Right lobe of liver (tissue), 6 donors: Measurements from ENCODE around the gene ZNF391. TPM values are rescaled to one million over a fixed set of nuclear protein-coding genes. Genes with fewer than 3 reads are reported as not detected.
A peak's percentile ranks its signal among the peaks of the same experiment; 100 is the strongest.

Experiments used
- ATAC-seq, 4 donors: fragments of 200-7000 bp; cut with Tn5 transposase; one replicate each; pipeline ENCODE4 v1.9.1; 2020; ENCODE audit warnings: mild to moderate bottlenecking in 4 of 4, moderate library complexity in 4 of 4
- DNase-seq, 3 donors: peaks; one replicate each; pipeline ENCODE4 v3.0.0-alpha.2; 2020
- H3K27ac ChIP-seq, 3 donors: fragments of 200-600 bp; one replicate each; pipeline ENCODE4 v1.8.0; 2022
- H3K27me3 ChIP-seq, 2 donors: fragments of 200-600 bp; one replicate each; pipeline ENCODE4 v1.8.0; 2022
- H3K36me3 ChIP-seq, 4 donors: fragments of 200-600 bp; sonication (generic) in 1 of 4; one replicate each; pipeline versions ENCODE4 v1.5.1 to v1.8.0; 2017 to 2022; ENCODE audit warnings: control low read depth in 1 of 4
- H3K4me1 ChIP-seq, 4 donors: fragments of 200-600 bp; sonication (generic) in 1 of 4; one replicate each; pipeline versions ENCODE4 v1.5.1 to v1.8.0; 2017 to 2022; ENCODE audit warnings: control low read depth in 1 of 4
- H3K4me3 ChIP-seq, 3 donors: fragments of 200-600 bp; one replicate each; pipeline ENCODE4 v1.8.0; 2022
- H3K9me3 ChIP-seq, 4 donors: fragments of 200-600 bp; sonication (generic) in 1 of 4; one replicate each; pipeline versions ENCODE4 v1.5.1 to v1.8.0; 2017 to 2022; ENCODE audit warnings: control low read depth in 1 of 4
- POLR2A ChIP-seq: fragments of 450-650 bp; IDR thresholded peaks from one replicate; pipeline ENCODE4 v1.6.1; 2017; ENCODE audit warnings: antibody characterized with exemption, mild to moderate bottlenecking
- WGBS: methylation state at CpG from one replicate; pipeline ENCODE4 v1.1.6; 2018; ENCODE audit warnings: low coverage, low lambda C conversion rate; ENCODE audit not compliant: insufficient coverage; ENCODE audit errors: missing lambda C conversion rate; 5-methylcytosine and 5-hydroxymethylcytosine counted together
- intact Hi-C, 2 donors: fragments of 100-400 bp; cut with DNase I; formaldehyde crosslinking; loops; one replicate each; pipeline versions ENCODE4 v1.11.2 to v1.14.1; 2022
- total RNA-seq, 6 experiments: library from RNA; depleted of rRNA in 2 of 6; stranded (reverse); fragments of >200 nt in 2 of 6; fragmentation: NEBNext Ultra II Directional in 3 of 6; extraction: Animal tissue kit (Norgen Biotek cat#: 25700) in 3 of 6; gene quantifications; one replicate each; pipeline versions ENCODE4 v1.1.0 to v1.2.4, GENCODE V29; 2016 to 2023
- TF ChIP-seq, protein P1 (sequence below), 4 donors: fragments of 200-600 bp in 3 of 4; fragments of 450-650 bp in 1 of 4; IDR thresholded peaks; one replicate each; pipeline versions ENCODE4 v1.5.1 to v1.8.0; 2016 to 2022; ENCODE audit warnings: antibody characterized with exemption in 4 of 4, mild to moderate bottlenecking in 2 of 4
- donor health status: DM: no; HTN: yes; CAD: no.
- donor health status: DM: no; HTN: no; CAD: no.
- donor health status: DM: no; HTN: no; CAD: no.
- donor health status: DM: no; HTN: yes; CAD: no.
- donor health status: DM: no; HTN: yes; CAD: no.

The ZNF391 gene
- total RNA-seq, 6 experiments from 2014 or later, result 0.09 to 0.42 (median 0.18) TPM; not detected in 1

DNA sequence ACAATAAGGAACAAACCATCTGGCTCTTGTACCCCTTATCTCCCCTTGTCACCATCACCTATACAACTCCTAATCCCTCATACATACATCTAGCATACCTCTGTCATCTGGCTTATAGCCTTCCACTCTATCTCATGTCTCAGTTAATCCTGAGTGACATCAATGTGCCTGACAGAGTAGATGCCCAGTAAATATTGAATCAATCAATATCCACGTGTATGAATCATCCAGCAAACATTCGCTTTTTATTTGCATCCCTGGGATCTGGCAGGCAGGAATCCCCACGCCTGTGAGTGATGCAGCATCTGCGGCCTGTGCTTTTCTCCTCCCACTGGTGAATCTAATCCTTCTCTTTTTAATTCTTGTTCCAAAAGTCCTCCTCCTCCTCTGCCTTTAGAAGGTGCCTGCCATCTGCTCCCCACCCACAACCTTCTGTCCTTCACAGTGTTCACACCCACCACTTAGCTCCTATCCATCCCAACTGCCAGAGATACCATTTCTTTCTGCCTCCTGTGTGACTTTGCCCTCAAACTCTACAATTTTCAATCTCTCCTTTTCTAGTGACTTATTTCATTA lies 37.6 kb downstream of the ZNF391 start:
- ATAC-seq, result peak in 1 of 4 donors; percentile 28

DNA sequence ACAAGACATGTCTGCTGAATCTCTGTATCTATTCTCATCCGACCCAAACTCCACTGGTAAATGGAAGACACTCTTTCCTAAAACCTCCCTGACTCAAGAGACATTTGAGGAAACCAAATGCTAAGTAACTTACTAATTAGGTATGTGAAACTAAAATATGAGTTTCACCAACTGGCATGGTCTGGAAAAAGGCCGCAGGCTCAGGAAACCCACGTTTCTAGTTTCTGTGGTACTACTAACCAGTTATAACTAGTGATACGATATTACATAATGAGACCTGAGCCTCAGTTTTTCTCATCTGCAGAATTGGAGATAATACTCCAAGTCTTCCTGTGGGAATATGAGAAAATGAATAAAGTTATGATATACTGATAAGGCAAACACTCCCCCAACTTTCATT lies 39.9 kb downstream of the ZNF391 start:
- H3K27ac ChIP-seq, result no peak overlapping the region
- no peaks in the 10 kb centered on the region for H3K27me3 ChIP-seq
- DNase-seq (no peak), ATAC-seq (no peak)
- TF ChIP-seq, protein P1, sequence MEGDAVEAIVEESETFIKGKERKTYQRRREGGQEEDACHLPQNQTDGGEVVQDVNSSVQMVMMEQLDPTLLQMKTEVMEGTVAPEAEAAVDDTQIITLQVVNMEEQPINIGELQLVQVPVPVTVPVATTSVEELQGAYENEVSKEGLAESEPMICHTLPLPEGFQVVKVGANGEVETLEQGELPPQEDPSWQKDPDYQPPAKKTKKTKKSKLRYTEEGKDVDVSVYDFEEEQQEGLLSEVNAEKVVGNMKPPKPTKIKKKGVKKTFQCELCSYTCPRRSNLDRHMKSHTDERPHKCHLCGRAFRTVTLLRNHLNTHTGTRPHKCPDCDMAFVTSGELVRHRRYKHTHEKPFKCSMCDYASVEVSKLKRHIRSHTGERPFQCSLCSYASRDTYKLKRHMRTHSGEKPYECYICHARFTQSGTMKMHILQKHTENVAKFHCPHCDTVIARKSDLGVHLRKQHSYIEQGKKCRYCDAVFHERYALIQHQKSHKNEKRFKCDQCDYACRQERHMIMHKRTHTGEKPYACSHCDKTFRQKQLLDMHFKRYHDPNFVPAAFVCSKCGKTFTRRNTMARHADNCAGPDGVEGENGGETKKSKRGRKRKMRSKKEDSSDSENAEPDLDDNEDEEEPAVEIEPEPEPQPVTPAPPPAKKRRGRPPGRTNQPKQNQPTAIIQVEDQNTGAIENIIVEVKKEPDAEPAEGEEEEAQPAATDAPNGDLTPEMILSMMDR (IDR thresholded peaks at IDR 0.05), result no peak
- TF ChIP-seq POLR2A, result no peak
- no peaks in the 10 kb centered on the region for H3K4me1 ChIP-seq
- 54% methylated on average over 4 of the region's 4 CpGs for WGBS
- no peaks in the 10 kb centered on the region for H3K9me3 ChIP-seq
- H3K4me3 ChIP-seq, result no peak overlapping the region
- intact Hi-C loops, result no loop called here
- no peaks in the 10 kb centered on the region for H3K36me3 ChIP-seq

More for the DNA sequence above, 37.6 kb downstream of the ZNF391 start:
- 17% methylated on average over 2 of the region's 4 CpGs for WGBS
- Histone ChIP-seq H3K27me3 (no peaks in the 10 kb centered on the region), H3K36me3 (no peaks in the 10 kb centered on the region), H3K4me3 (no peak overlapping the region), H3K9me3 (no peaks in the 10 kb centered on the region), H3K27ac (no peak overlapping the region), H3K4me1 (no peaks in the 10 kb centered on the region)
- intact Hi-C loops, result no loop called here
- DNase-seq, result no peak
- no peak for TF ChIP-seq POLR2A
- TF ChIP-seq, protein P1 (IDR thresholded peaks at IDR 0.05), result no peak

DNA sequence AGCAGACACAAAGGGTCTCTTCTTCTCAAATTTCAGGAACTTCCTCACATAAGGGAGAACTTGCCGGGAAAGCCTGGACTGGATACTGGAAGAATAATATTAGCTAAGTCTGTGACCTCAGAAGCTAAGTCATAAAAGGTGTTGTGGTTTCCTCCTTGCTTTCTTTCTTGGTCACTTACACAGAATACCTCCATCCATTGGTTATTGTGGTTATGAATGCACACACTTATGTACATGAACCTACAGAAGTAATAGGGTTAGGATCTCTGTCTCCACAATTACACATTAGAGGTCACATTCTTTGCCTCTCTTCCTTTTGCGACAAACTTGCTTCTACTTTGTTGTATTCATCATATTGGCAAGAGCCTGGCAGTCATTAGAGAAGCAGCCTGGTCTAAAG lies 40.4 kb downstream of the ZNF391 start:
- DNase-seq (no peak), ATAC-seq (no peak)
- H3K4me1 ChIP-seq, result no peaks in the 10 kb centered on the region
- intact Hi-C loops, result no loop called here
- no peaks in the 10 kb centered on the region for H3K9me3 ChIP-seq
- 80% methylated on average over 1 of the region's 2 CpGs for WGBS
- TF ChIP-seq, protein P1 (IDR thresholded peaks at IDR 0.05), result no peak
- TF ChIP-seq POLR2A, result no peak
- no peak overlapping the region for H3K4me3 ChIP-seq
- H3K27ac ChIP-seq, result no peak overlapping the region
- H3K36me3 ChIP-seq, result no peaks in the 10 kb centered on the region
- H3K27me3 ChIP-seq, result no peaks in the 10 kb centered on the region

DNA sequence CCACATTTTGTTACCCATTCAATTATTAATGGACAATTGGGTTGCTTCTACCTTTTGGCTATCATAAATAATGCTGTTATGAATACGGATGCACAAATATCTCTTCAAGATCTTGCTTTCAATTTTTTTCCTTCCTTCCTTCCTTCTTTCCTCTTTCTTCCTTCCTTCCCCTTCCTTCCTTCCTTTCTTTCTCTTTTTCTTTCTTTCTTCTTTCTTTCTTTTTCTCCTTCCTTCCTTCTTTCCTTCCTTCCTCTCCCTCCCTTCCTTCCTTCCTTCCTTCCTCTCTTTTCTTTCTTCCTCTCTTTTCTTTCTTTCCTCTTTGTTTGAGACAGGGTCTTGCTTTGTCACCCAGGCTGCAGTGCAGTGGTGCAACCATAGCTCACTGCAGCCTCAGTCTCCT lies 45.2 kb downstream of the ZNF391 start:
- H3K27me3 ChIP-seq, result no peaks in the 10 kb centered on the region
- ATAC-seq, result no peak
- DNase-seq, result no peak
- H3K27ac ChIP-seq, result no peak overlapping the region
- no peaks in the 10 kb centered on the region for H3K4me1 ChIP-seq
- no peak overlapping the region for H3K4me3 ChIP-seq
- 31% methylated on average over 1 of the region's 1 CpG for WGBS
- no peaks in the 10 kb centered on the region for H3K9me3 ChIP-seq
- TF ChIP-seq, protein P1 (IDR thresholded peaks at IDR 0.05), result no peak
- no peak for TF ChIP-seq POLR2A
- intact Hi-C loops, result no loop called here
- H3K36me3 ChIP-seq, result no peaks in the 10 kb centered on the region

DNA sequence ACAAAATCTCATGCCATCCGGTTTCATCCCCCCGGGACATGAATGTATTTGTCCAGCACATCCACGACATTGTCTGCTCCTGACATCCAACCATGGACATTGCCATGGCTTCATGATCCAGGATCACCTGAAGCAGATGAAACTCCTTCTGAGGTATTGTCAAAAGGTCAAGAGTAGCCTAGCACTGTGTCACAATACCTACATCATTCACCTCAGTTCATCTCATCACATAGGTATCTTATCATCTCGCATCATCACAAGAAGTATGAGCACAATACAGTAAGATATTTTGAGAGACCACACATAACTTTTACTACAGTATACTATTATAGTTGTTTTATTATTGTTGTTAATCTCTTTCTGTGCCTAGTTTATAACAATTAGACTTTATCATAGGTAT lies 50.8 kb downstream of the ZNF391 start:
- no peak for TF ChIP-seq POLR2A
- TF ChIP-seq, protein P1 (IDR thresholded peaks at IDR 0.05), result no peak
- no peak for DNase-seq
- H3K27ac ChIP-seq, result no peak overlapping the region
- peaks cover 0 to 6% (median 0%) of the 10 kb centered on the region in 4 donors for H3K9me3 ChIP-seq
- 90% methylated on average over 4 of the region's 4 CpGs for whole genome bisulfite sequencing
- no peak overlapping the region for H3K4me3 ChIP-seq
- no peaks in the 10 kb centered on the region for H3K36me3 ChIP-seq
- intact Hi-C loops, result no loop called here
- no peaks in the 10 kb centered on the region for H3K27me3 ChIP-seq
- no peak for ATAC-seq
- no peaks in the 10 kb centered on the region for H3K4me1 ChIP-seq
